GM19372 (cell line): ENCODE measurements around the gene NUDT16L1.

ENCODE experiments used
- ATAC-seq: cut with Tn5 transposase; IDR thresholded peaks from one replicate; pipeline ENCODE4 v1.9.1; 2021; ENCODE audit warnings: mild to moderate bottlenecking, low read depth, moderate library complexity; ENCODE audit not compliant: unreplicated experiment

The NUDT16L1 gene

GRCh38 chr16:4745274-4745569 lies 51.9 kb downstream of the NUDT16L1 start:
- ATAC-seq, result no peak
